DMS79 (cell line): ENCODE measurements around the gene INPP5D.
"Not testable (repeated sequence)": the region's sequence is repeated elsewhere in the genome, so short reads cannot be mapped to it uniquely, and the experiment has no call there.

Source experiments
- DNase-seq: peaks from one replicate; lab custom pipeline; 2025; lab: John Stamatoyannopoulos, UW

The INPP5D gene

GRCh38 chr2:233094614-233095013 is 34.5 kb downstream of the INPP5D start:
- DNase-seq = no peak

GRCh38 chr2:233096006-233096405 is 35.9 kb downstream of the INPP5D start:
- no peak for DNase-seq

GRCh38 chr2:233098618-233099017 is 38.5 kb downstream of the INPP5D start:
- DNase-seq = no peak

- DNase-seq = not testable (repeated sequence)
Observed at GRCh38 chr2:233099820-233100191, 39.7 kb downstream of the INPP5D start.

- no peak for DNase-seq
Observed at GRCh38 chr2:233100192-233100998, 40.3 kb downstream of the INPP5D start.

- no peak for DNase-seq
Observed at GRCh38 chr2:233101141-233101540, 41.0 kb downstream of the INPP5D start.

- DNase-seq = no peak
Observed at GRCh38 chr2:233101816-233102215, 41.7 kb downstream of the INPP5D start.

- DNase-seq = no peak
Observed at GRCh38 chr2:233105156-233105895, 45.2 kb downstream of the INPP5D start.

- no peak for DNase-seq
Observed at GRCh38 chr2:233105930-233106329, 45.8 kb downstream of the INPP5D start.

- DNase-seq = no peak
Observed at GRCh38 chr2:233107011-233107410, 46.9 kb downstream of the INPP5D start.

- no peak for DNase-seq
Observed at GRCh38 chr2:233107831-233108300, 47.7 kb downstream of the INPP5D start.

- no peak for DNase-seq
Observed at GRCh38 chr2:233108611-233109490, 48.7 kb downstream of the INPP5D start.

- no peak for DNase-seq
Observed at GRCh38 chr2:233111427-233111826, 51.3 kb downstream of the INPP5D start.

- peak; percentile 60 for DNase-seq
Observed at GRCh38 chr2:233112329-233112728, 52.2 kb downstream of the INPP5D start.

GRCh38 chr2:233112776-233113452 is 52.8 kb downstream of the INPP5D start:
- DNase-seq = no peak

GRCh38 chr2:233114421-233114861 is 54.3 kb downstream of the INPP5D start:
- DNase-seq = no peak

- DNase-seq = no peak
Observed at GRCh38 chr2:233115121-233115520, 55.0 kb downstream of the INPP5D start.

- no peak for DNase-seq
Observed at GRCh38 chr2:233115741-233116140, 55.6 kb downstream of the INPP5D start.

- DNase-seq = no peak
Observed at GRCh38 chr2:233116946-233117345, 56.8 kb downstream of the INPP5D start.

- no peak for DNase-seq
Observed at GRCh38 chr2:233117351-233117750, 57.2 kb downstream of the INPP5D start.

GRCh38 chr2:233117811-233118647 is 57.9 kb downstream of the INPP5D start:
- no peak for DNase-seq
